ENCODE measurements around the gene PDILT.
"Not testable (repeated sequence)": the region's sequence is repeated elsewhere in the genome, so short reads cannot be mapped to it uniquely, and the experiment has no call there.

Gene PDILT

DNA sequence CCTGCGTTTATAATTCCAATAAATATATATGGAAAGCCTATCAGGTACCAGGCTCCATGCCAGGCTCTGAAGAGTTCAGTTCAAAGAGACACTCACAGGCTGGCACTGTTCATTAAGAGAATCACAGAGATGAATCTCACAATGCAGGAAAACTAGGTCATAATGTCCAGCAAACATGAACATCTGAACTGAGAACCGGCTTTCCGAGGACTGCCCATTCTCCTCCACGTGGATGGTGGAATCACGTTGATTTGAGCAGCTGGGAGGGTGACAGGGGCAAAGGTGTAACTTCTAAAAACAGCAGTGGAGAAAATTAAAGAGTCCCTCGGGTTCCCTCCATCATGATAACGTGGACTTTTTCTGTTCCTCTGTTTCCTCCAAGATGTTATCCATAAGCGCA is 87.4 kb downstream of the PDILT start:
- H3K4me1 Mint-ChIP-seq = no peaks in the 10 kb centered on the region
- no peak overlapping the region for H3K4me3 Mint-ChIP-seq
- no peak for DNase-seq
- no peak overlapping the region for H3K27ac Mint-ChIP-seq
- H3K9me3 Mint-ChIP-seq = no peaks in the 10 kb centered on the region
- no peaks in the 10 kb centered on the region for H3K36me3 Mint-ChIP-seq
- CTCF ChIA-PET = no interaction called here
- no peaks in the 10 kb centered on the region for H3K27me3 Mint-ChIP-seq

DNA sequence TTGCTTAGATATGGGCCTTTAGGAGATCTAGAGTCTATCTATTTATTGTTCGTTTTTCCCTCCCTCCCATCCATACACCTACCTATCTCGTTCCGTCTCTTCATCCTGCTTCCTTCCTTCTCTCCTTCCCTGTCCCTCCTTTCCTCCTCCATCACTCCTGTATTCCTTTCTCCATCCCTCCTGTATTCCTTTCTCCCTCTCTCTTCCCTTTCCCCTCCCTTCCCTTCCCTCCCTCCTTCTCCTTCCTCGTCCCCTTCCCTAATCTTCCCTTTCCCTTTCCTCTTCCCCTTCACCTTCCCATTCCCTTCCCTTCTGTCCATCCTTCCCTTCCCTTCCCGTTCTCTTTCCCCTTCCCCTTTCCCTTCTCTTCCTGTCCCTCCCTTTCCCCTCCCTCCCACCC is 87.8 kb downstream of the PDILT start:
- Mint-ChIP-seq H3K4me3 (no peak overlapping the region), H3K27ac (no peak overlapping the region), H3K4me1 (no peaks in the 10 kb centered on the region), H3K9me3 (no peaks in the 10 kb centered on the region), H3K36me3 (no peaks in the 10 kb centered on the region), H3K27me3 (no peaks in the 10 kb centered on the region)
- no peak for DNase-seq
- CTCF ChIA-PET = no interaction called here

DNA sequence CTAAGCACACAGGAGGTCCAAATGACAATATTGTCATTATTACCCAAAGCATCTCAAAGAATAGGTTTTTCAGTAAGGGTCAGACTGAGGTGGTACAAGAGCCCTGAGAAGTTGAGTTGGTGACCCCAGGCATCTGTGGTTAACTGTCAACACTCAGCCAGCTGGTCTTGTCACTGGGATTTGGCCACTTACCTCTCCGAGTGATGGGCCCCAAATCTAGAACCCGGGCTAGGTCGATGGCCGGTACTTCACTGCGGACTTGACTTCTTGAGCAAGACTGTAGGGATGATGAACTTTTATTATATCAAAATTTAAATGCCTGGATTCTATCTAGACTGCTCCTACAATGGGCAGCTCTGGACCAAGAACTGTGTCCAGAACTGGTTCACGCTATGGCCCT is 88.8 kb downstream of the PDILT start:
- no peaks in the 10 kb centered on the region for H3K9me3 Mint-ChIP-seq
- H3K36me3 Mint-ChIP-seq = no peaks in the 10 kb centered on the region
- H3K27me3 Mint-ChIP-seq = no peaks in the 10 kb centered on the region
- no peak for DNase-seq
- CTCF ChIA-PET = no interaction called here
- H3K4me3 Mint-ChIP-seq = no peak overlapping the region
- H3K4me1 Mint-ChIP-seq = no peaks in the 10 kb centered on the region
- H3K27ac Mint-ChIP-seq = no peak overlapping the region

DNA sequence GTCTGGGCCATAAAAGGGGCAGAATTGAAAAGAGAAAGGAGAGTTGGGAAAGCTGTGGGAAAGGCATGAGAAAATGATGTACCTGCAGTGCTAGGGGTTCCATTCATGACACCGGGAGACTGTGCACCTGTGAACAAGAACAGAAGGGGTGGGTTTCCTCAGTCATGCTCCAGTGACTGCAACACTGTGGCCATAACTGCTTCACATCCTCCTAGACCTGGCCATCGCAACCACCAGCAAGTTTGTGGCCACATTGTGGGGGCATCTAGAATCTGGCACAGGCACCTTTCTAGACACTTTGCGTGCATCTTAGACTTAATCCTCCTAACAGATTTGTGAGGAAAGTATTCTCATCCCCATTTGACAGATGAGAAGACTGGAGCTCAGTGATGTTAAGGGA is 90.0 kb downstream of the PDILT start:
- H3K4me3 Mint-ChIP-seq = no peak overlapping the region
- no peaks in the 10 kb centered on the region for H3K36me3 Mint-ChIP-seq
- no peaks in the 10 kb centered on the region for H3K27me3 Mint-ChIP-seq
- no peaks in the 10 kb centered on the region for H3K9me3 Mint-ChIP-seq
- CTCF ChIA-PET = interaction anchor here (0.6 kb wide), 1 partner anchor 14 kb away, joined by 4 read pairs; no protein-coding TSS in a partner anchor
- H3K4me1 Mint-ChIP-seq = no peaks in the 10 kb centered on the region
- DNase-seq = no peak
- peak overlapping the region; percentile 3 for H3K27ac Mint-ChIP-seq

DNA sequence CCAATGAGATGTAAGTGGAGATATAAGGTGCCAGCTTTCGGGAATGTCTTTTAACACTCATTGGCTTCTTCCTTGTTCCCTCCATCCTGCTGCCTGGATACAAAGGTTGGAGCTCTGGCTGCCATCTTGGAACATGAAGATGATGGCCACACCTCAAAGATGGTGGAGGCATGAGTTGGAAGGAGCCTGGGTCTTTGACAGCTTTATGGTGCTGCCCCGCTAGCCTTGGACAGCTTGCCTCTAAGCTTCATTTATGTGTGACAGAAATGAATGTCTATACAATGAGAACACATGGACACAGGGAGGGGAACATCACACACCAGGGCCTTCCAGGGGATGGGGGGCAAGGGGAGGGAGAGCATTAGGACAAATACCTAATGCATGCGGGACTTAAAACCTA is 90.8 kb downstream of the PDILT start:
- no peaks in the 10 kb centered on the region for H3K9me3 Mint-ChIP-seq
- H3K27ac Mint-ChIP-seq = no peak overlapping the region
- no peaks in the 10 kb centered on the region for H3K27me3 Mint-ChIP-seq
- no peaks in the 10 kb centered on the region for H3K4me1 Mint-ChIP-seq
- H3K36me3 Mint-ChIP-seq = no peaks in the 10 kb centered on the region
- no peak for DNase-seq
- no peak overlapping the region for H3K4me3 Mint-ChIP-seq
- CTCF ChIA-PET = no interaction called here

DNA sequence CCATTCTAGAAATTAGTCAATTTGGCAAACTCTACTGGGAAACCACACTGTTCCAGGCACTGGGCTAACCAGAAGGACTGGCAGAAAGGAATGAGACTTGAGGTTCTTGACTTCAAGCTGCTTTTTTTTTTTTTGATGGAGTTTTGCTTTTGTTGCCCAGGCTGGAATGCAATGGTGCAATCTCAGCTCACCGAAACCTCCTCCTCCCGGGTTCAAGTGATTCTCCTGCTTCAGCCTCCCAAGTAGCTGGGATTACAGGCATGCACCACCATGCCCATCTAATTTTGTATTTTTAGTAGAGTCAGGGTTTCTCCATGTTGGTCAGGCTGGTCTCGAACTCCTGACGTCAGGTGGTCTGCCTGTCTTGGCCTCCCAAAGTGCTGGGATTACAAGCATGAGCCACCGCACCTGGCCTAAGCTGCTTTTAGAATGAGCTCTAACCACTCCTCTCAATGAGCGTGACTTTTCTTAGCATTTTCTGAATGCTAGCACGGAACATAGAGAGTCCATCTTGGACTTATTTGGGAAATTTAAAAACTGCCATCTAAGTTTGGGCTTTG is 91.9 kb downstream of the PDILT start:
- H3K4me3 Mint-ChIP-seq, DNase-seq, CTCF ChIA-PET, H3K4me1 Mint-ChIP-seq, H3K27ac Mint-ChIP-seq, H3K27me3 Mint-ChIP-seq, H3K36me3 Mint-ChIP-seq, H3K9me3 Mint-ChIP-seq: not testable (repeated sequence)

DNA sequence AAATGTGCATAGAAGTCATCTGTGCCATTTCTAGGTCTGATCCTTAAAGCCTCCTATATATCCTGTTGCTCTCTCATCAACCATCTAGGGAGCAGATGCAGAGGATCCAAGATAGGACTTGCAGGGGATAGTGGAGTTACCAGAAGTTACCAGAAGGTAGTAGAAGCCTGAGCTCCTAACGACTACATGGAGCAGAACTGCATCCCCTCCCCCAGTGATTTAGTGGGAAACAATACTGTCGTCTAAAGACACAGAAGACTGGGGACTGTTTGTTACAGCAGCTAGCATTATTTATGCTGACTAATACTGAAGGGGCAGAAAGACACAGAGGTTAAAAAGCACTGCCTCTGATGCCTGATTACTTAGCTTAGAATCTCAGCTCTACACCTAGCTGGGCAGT is 93.0 kb downstream of the PDILT start:
- H3K27ac Mint-ChIP-seq = no peak overlapping the region
- no peak for DNase-seq
- H3K9me3 Mint-ChIP-seq = no peaks in the 10 kb centered on the region
- H3K4me3 Mint-ChIP-seq = no peak overlapping the region
- no peaks in the 10 kb centered on the region for H3K4me1 Mint-ChIP-seq
- no peaks in the 10 kb centered on the region for H3K27me3 Mint-ChIP-seq
- H3K36me3 Mint-ChIP-seq = no peaks in the 10 kb centered on the region
- CTCF ChIA-PET = no interaction called here

DNA sequence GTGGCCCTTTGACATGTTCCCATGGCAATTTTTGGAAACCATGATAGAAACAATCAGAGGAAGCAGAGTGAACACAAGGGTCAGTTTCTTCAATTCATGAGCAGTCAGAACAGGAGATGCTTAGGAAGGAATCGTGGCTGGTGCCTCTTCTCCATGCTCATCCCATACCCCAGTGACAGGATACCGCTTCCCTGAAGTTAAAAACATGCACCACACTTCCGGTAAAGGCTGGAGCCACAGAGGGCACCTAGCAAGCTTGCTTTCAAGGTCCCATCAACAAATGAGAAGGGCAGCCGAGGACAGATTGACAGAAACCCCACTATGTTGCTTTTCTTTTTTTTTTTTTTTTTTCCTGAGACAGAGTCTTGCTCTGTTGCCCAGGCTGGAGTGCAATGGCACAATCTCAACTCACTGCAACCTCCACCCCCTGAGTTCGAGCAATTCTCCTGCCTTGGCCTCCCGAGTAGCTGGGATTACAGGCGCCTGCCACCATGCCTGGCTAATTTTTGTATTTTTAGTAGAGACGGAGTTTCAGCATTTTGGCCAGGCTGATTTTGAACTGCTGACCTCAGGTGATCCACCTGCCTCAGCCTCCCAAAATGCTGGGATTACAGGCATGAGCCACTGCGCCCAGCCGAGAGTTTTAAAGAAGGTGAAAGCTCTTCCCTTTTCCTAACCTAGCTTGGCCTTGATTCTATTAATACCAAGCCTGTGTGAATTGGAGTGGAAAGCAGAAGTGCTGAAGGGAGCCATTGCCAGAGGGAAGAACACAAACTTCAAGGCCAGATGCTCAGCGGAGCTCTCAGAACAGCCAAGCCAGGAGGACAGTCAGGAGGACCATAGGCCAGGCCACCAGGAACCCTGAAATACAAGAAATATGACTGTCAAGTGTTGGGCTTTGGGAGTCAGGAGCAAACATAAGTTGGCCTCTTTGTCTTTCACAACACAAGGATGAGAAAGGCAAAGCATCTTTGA is 93.8 kb downstream of the PDILT start:
- Mint-ChIP-seq H3K9me3 (no peaks in the 10 kb centered on the region), H3K27ac (no peak overlapping the region), H3K4me1 (no peaks in the 10 kb centered on the region), H3K36me3 (no peaks in the 10 kb centered on the region), H3K4me3 (no peak overlapping the region), H3K27me3 (no peaks in the 10 kb centered on the region)
- DNase-seq = no peak
- CTCF ChIA-PET = no interaction called here

DNA sequence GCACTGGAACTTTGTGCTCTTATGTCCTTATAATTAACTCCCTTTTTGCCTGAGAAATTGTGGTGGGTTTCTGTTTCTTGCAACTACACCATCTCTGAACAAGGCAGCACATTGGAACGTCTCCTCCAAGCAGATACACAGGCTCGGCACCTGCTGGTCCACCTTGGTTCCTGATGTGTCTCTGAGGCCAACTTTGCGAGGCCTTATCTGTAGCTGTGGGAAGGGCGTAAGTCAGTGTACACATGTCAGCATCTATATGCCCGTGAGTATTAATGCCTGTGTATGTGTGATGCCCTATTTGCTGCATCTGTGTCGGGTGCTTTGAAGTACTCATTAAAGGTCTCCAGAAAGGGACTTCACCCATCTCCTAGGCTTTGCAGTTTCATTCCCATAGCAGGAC is 94.8 kb downstream of the PDILT start:
- DNase-seq = no peak
- H3K4me1 Mint-ChIP-seq = no peaks in the 10 kb centered on the region
- CTCF ChIA-PET = no interaction called here
- H3K27ac Mint-ChIP-seq = no peak overlapping the region
- H3K4me3 Mint-ChIP-seq = no peak overlapping the region
- no peaks in the 10 kb centered on the region for H3K27me3 Mint-ChIP-seq
- H3K36me3 Mint-ChIP-seq = no peaks in the 10 kb centered on the region
- H3K9me3 Mint-ChIP-seq = no peaks in the 10 kb centered on the region

Measured in activated naive CD4-positive, alpha-beta T cell treated with anti-CD3 and anti-CD28 coated beads, Interleukin-2, amount 10 ng/mL, durations not matched to agents 7 days and 5 days (primary cell).